Measurements from ENCODE around the gene PPM1A.

Gene PPM1A

DNA sequence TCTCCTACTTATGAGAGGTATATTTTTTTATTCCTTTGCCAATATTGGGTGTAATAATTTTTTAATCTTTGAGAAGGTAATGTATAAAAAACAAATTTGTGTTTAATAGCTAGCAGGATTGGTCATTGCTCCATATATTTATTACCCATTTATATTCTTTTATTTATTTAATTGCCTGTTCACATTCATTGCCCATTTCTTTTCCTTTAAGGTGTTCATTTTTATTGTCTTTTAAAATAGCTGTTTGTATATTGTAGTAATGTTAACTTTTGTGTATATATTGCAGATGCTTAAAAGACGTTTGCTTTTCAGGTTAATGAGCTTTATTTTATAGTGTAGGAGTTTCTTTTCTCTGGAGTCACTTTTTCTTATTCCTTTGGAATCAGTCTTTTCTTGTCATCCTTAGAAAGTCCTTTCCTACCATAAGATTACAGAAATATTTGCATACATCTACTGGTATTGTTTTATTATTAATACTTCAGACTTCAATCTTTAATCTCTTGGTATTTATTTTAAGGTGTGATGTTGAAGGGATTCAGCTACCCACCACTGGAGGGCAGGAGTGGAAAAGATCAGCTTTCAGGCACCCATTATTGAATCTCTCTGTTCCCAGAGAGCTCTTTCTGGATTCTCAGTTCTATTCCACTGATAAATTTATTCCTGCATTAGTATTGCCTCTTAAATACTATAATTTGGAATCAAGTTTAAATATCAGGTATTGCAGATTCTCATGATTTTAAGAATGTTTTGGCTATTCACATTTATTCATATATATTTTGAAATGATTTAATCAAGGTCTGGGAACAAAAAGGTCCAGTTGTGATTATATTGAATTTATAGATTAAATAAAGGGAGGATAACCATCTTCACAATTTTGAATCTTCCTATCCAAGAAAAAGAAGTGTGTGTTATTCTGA lies 17.3 kb downstream of the PPM1A start:
- TF ChIP-seq, protein P1, sequence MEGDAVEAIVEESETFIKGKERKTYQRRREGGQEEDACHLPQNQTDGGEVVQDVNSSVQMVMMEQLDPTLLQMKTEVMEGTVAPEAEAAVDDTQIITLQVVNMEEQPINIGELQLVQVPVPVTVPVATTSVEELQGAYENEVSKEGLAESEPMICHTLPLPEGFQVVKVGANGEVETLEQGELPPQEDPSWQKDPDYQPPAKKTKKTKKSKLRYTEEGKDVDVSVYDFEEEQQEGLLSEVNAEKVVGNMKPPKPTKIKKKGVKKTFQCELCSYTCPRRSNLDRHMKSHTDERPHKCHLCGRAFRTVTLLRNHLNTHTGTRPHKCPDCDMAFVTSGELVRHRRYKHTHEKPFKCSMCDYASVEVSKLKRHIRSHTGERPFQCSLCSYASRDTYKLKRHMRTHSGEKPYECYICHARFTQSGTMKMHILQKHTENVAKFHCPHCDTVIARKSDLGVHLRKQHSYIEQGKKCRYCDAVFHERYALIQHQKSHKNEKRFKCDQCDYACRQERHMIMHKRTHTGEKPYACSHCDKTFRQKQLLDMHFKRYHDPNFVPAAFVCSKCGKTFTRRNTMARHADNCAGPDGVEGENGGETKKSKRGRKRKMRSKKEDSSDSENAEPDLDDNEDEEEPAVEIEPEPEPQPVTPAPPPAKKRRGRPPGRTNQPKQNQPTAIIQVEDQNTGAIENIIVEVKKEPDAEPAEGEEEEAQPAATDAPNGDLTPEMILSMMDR (IDR thresholded peaks at IDR 0.05; ENCODE audit: poor library complexity, severe bottlenecking) = peak; percentile 90
- no peaks in the 10 kb centered on the region for H3K9me3 ChIP-seq (ENCODE audit: severe bottlenecking)
- H3K4me3 ChIP-seq (ENCODE audit: severe bottlenecking) = no peak overlapping the region
- H3K4me1 ChIP-seq (ENCODE audit: insufficient read depth, poor library complexity, severe bottlenecking) = no peaks in the 10 kb centered on the region
- H3K36me3 ChIP-seq (ENCODE audit: low read depth) = peaks cover 5% of the 10 kb centered on the region; the same call in 1 of the 2 replicates
- no peaks in the 10 kb centered on the region for H3K27me3 ChIP-seq (ENCODE audit: insufficient read depth, poor library complexity, severe bottlenecking)
- no peak for DNase-seq (ENCODE audit: low spot score)
- H3K27ac ChIP-seq (ENCODE audit: poor library complexity, severe bottlenecking) = no peak overlapping the region
- ATAC-seq (ENCODE audit: low read depth) = peak; percentile 68; the same call in 2 of the 3 replicates

DNA sequence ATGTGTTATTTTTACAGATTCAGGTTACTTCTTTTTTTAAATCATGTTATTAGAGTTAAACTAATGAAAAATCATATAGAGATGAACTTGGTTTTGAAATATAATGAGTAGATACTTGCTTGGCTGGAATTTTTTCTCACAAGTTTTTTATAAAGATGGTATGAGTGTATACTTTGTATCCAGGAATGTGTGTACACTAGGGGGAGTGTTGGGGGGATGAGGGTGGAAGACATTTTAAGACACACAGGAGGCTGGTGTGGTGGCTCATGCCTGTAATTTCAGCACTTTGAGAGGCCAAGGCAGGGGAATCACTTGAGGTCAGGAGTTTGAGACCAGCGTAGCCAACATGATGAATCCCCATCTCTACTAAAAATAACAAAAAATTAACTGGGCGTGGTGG lies 23.2 kb downstream of the PPM1A start:
- no peak for DNase-seq (ENCODE audit: low spot score)
- Histone ChIP-seq H3K27me3 (ENCODE audit: insufficient read depth, poor library complexity, severe bottlenecking) (no peaks in the 10 kb centered on the region), H3K4me3 (ENCODE audit: severe bottlenecking) (no peak overlapping the region), H3K9me3 (ENCODE audit: severe bottlenecking) (no peaks in the 10 kb centered on the region), H3K4me1 (ENCODE audit: insufficient read depth, poor library complexity, severe bottlenecking) (peaks cover 17% of the 10 kb centered on the region), H3K27ac (ENCODE audit: poor library complexity, severe bottlenecking) (no peak overlapping the region), H3K36me3 (ENCODE audit: low read depth) (peaks cover 5% of the 10 kb centered on the region; the same call in 1 of the 2 replicates)
- ATAC-seq (ENCODE audit: low read depth) = no peak
- TF ChIP-seq, protein P1 (IDR thresholded peaks at IDR 0.05; ENCODE audit: poor library complexity, severe bottlenecking) = no peak

DNA sequence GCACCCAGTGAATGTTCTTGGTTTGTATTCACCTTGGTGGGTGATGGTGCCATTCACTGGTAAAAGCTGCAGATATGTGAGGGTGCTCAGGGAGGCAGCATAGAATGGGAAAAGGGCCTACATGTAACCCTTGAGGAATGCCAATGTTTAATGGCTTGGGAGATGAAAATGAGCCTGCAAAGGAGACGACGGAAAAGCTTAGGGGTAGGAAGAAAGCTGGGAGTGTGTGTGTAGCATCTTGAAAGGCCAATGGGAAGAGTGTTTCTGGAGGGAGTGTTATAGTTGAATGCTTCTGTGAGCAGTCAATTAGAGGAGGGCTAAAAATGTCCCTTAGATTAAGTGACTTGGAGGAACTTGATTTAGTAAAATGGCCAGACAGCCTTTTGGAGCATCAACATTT lies 24.9 kb downstream of the PPM1A start:
- TF ChIP-seq, protein P1 (IDR thresholded peaks at IDR 0.05; ENCODE audit: poor library complexity, severe bottlenecking) = no peak
- Histone ChIP-seq H3K4me1 (ENCODE audit: insufficient read depth, poor library complexity, severe bottlenecking) (peaks cover 17% of the 10 kb centered on the region), H3K9me3 (ENCODE audit: severe bottlenecking) (no peaks in the 10 kb centered on the region), H3K27me3 (ENCODE audit: insufficient read depth, poor library complexity, severe bottlenecking) (no peaks in the 10 kb centered on the region), H3K4me3 (ENCODE audit: severe bottlenecking) (no peak overlapping the region), H3K27ac (ENCODE audit: poor library complexity, severe bottlenecking) (no peak overlapping the region), H3K36me3 (ENCODE audit: low read depth) (no peaks in the 10 kb centered on the region)
- ATAC-seq (ENCODE audit: low read depth) (no peak), DNase-seq (ENCODE audit: low spot score) (no peak)

DNA sequence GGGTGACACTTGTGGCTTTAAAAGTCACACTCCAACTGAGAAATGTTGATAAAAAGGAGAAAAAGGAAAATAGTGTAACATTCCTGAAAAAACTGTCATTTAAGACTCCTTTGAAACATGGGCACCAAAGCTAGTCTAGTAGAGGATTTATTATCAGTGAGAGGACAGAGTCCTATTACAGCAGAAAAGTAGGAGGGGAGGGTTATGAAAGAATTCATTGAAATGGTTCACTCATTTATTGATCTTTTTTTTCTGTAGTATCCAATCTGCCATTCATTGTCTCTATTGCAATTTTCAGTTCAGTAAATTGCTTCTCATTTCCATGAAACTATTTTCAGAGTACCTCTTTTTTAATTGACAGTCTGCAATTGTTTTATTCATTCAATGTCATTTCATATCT lies 25.4 kb downstream of the PPM1A start:
- no peaks in the 10 kb centered on the region for H3K36me3 ChIP-seq (ENCODE audit: low read depth)
- peaks cover 17% of the 10 kb centered on the region for H3K4me1 ChIP-seq (ENCODE audit: insufficient read depth, poor library complexity, severe bottlenecking)
- H3K27me3 ChIP-seq (ENCODE audit: insufficient read depth, poor library complexity, severe bottlenecking) = no peaks in the 10 kb centered on the region
- no peak overlapping the region for H3K4me3 ChIP-seq (ENCODE audit: severe bottlenecking)
- H3K27ac ChIP-seq (ENCODE audit: poor library complexity, severe bottlenecking) = no peak overlapping the region
- ATAC-seq (ENCODE audit: low read depth) (no peak), DNase-seq (ENCODE audit: low spot score) (no peak)
- TF ChIP-seq, protein P1 (IDR thresholded peaks at IDR 0.05; ENCODE audit: poor library complexity, severe bottlenecking) = no peak
- H3K9me3 ChIP-seq (ENCODE audit: severe bottlenecking) = no peaks in the 10 kb centered on the region

DNA sequence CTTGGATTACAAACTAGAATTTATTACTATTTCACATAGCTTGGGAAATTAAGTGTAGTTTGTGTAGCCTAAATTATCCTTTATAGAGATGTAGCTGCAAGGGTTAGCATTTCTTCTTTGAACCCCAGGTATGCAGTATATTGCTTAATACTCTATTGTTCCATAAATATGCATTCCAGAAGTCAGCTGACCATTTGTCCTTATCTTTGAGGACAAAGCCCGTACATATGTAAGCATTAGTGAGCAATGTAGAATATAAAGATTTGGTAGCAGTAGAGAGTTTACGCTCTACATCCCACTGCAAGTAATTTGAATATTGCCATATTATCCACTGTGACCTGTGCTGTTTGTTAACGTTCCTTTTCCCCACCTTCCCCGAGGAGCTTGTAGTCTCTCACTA lies 26.9 kb downstream of the PPM1A start:
- ATAC-seq (ENCODE audit: low read depth) = peak; percentile 59
- Histone ChIP-seq H3K36me3 (ENCODE audit: low read depth) (no peaks in the 10 kb centered on the region), H3K4me1 (ENCODE audit: insufficient read depth, poor library complexity, severe bottlenecking) (peaks cover 17% of the 10 kb centered on the region), H3K27ac (ENCODE audit: poor library complexity, severe bottlenecking) (peak overlapping the region; percentile 48), H3K9me3 (ENCODE audit: severe bottlenecking) (no peaks in the 10 kb centered on the region), H3K27me3 (ENCODE audit: insufficient read depth, poor library complexity, severe bottlenecking) (no peaks in the 10 kb centered on the region), H3K4me3 (ENCODE audit: severe bottlenecking) (no peak overlapping the region)
- TF ChIP-seq, protein P1 (IDR thresholded peaks at IDR 0.05; ENCODE audit: poor library complexity, severe bottlenecking) = no peak
- DNase-seq (ENCODE audit: low spot score) = no peak

All from RWPE2 (cell line).